ENCODE results near the gene CRYBA2. TPM values are rescaled to one million over a fixed set of nuclear protein-coding genes. Genes with fewer than 3 reads are reported as not detected.

The CRYBA2 gene
- total RNA-seq, 1 donor from 2014 or later: not detected

DNA sequence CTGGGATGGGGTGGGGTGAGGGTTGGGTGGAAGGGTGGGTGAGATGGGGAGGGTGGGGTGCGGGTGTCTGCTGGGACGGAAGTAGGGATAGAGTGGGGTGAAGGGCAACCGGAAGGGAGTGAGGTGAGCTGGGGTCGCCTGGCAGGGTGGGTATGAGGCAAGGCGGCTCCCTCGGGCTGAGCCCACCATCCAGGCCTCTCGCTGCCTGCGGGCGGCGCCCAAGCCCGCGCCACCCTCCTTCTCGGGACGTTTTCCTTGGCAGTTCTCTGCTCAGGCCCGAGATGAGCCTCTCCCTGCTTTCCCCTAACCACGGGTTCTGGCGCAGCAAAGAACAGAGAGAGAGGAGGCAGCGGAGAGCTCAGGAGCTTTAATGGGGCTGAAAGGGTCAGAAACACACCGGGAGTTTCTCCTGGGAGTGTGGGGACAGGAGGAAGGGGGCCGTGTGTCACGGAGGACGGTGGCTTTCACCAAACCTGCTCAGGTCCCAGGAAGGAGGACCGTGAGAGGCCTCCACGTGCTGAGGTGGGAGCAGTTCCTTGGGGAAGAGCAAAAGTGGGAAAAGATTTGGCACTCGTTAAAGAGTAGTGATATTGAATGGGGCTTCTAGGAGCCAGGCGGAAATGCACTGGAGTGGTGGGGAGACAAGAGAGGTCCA, 12.4 kb downstream of the CRYBA2 start:
- Histone ChIP-seq H3K4me3 (peak overlapping the region; percentile 56), H3K27me3 (ENCODE audit: low read depth) (peaks cover 100% of the 10 kb centered on the region), H3K4me1 (peaks cover 58% of the 10 kb centered on the region), H3K36me3 (no peaks in the 10 kb centered on the region), H3K9me3 (replicated peaks) (no peaks in the 10 kb centered on the region), H3K27ac (replicated peaks) (no peak overlapping the region)
- intact Hi-C loops (cut with micrococcal nuclease): no loop called here
- TF ChIP-seq, protein P1, sequence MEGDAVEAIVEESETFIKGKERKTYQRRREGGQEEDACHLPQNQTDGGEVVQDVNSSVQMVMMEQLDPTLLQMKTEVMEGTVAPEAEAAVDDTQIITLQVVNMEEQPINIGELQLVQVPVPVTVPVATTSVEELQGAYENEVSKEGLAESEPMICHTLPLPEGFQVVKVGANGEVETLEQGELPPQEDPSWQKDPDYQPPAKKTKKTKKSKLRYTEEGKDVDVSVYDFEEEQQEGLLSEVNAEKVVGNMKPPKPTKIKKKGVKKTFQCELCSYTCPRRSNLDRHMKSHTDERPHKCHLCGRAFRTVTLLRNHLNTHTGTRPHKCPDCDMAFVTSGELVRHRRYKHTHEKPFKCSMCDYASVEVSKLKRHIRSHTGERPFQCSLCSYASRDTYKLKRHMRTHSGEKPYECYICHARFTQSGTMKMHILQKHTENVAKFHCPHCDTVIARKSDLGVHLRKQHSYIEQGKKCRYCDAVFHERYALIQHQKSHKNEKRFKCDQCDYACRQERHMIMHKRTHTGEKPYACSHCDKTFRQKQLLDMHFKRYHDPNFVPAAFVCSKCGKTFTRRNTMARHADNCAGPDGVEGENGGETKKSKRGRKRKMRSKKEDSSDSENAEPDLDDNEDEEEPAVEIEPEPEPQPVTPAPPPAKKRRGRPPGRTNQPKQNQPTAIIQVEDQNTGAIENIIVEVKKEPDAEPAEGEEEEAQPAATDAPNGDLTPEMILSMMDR (IDR thresholded peaks at IDR 0.05; ENCODE audit: borderline replicate concordance): no peak
- no peak for DNase-seq

DNA sequence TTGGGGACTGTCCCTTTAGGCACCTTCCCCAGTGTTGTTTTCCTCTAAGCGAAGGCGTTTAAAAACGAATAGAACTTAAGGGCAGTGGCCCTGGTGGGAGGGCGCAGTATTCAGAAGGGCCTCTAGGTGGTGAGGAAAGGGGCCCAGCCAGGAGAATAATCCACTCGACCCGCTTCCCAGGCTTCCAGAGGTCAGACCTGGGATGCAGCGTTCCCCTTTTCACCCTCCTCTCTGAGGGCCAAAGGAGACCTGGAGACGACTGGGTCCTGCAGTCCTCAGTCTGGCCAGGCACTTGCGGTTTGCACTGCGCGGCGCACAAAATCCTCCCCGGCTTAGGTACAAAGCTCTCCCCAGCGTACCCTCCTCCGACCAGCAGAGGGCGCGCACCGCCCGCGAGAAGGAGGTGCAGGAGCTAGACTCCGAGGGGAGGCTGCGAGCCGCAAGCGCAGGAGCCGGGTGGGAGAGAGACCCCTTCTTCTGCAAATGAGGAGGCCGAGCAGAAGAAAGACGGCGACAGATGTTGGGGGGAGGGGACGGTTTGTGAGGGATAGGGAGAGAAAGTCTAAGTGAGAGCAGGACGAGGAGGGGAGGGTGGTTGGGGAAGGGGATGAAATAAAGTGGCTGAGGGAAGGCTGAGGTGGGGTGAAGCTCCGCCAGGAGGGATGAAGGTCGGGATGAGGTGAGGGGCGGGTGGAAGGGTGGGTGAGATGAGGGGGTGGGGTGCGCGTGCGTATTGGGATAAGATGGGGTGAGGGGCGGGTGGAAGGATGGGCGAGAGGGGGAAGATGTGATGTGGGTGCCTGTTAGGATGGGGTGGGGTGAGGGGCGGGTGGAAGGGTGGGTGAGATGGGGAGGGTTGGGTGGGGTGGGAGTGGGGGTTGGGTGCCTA, 13.1 kb downstream of the CRYBA2 start:
- Histone ChIP-seq H3K9me3 (replicated peaks) (no peaks in the 10 kb centered on the region), H3K4me3 (peak overlapping the region; percentile 17), H3K27me3 (ENCODE audit: low read depth) (peaks cover 100% of the 10 kb centered on the region), H3K36me3 (no peaks in the 10 kb centered on the region), H3K4me1 (peaks cover 51% of the 10 kb centered on the region), H3K27ac (replicated peaks) (no peak overlapping the region)
- TF ChIP-seq, protein P1 (IDR thresholded peaks at IDR 0.05; ENCODE audit: borderline replicate concordance): peak; percentile 90
- peak; percentile 81 for DNase-seq
- intact Hi-C loops (cut with micrococcal nuclease): no loop called here

- Histone ChIP-seq H3K9me3 (replicated peaks) (peaks cover 2% of the 10 kb centered on the region), H3K27me3 (ENCODE audit: low read depth) (peaks cover 87% of the 10 kb centered on the region), H3K27ac (replicated peaks) (no peak overlapping the region), H3K4me1 (peaks cover 13% of the 10 kb centered on the region), H3K4me3 (no peak overlapping the region), H3K36me3 (no peaks in the 10 kb centered on the region)
- DNase-seq: no peak
- intact Hi-C loops (cut with micrococcal nuclease): no loop called here
- TF ChIP-seq, protein P1 (IDR thresholded peaks at IDR 0.05; ENCODE audit: borderline replicate concordance): no peak
Measured at GRCh38 chr2:218975060-218975777, 18.0 kb downstream of the CRYBA2 start.

DNA sequence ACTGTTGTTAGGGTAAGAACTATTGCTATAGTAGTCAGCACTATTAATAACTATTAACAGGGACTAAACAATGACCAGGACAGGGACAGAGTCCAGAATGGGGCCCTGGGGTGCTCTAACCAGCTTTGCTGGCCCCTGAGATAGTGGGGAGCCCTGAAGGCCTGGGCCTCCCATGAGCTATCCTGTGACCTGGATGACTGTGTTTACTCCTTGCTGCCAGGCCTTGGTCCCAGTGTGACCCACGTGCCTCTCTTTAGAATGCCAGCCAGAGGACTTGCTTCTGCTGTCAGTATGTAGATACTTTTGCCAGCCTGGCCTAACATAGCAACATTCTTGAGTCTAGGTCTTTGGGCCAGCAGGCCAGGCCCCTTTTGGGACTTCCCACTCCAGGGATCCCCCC, 22.3 kb downstream of the CRYBA2 start:
- no peak overlapping the region for H3K4me3 ChIP-seq
- intact Hi-C loops (cut with micrococcal nuclease): no loop called here
- H3K27me3 ChIP-seq (ENCODE audit: low read depth): peaks cover 85% of the 10 kb centered on the region
- DNase-seq: no peak
- no peak overlapping the region for H3K27ac ChIP-seq (replicated peaks)
- peaks cover 6% of the 10 kb centered on the region for H3K9me3 ChIP-seq (replicated peaks)
- no peaks in the 10 kb centered on the region for H3K36me3 ChIP-seq
- TF ChIP-seq, protein P1 (IDR thresholded peaks at IDR 0.05; ENCODE audit: borderline replicate concordance): no peak
- peaks cover 8% of the 10 kb centered on the region for H3K4me1 ChIP-seq

- intact Hi-C loops (cut with micrococcal nuclease): no loop called here
- Histone ChIP-seq H3K4me1 (peaks cover 22% of the 10 kb centered on the region), H3K36me3 (no peaks in the 10 kb centered on the region), H3K4me3 (no peak overlapping the region), H3K27ac (replicated peaks) (no peak overlapping the region), H3K27me3 (ENCODE audit: low read depth) (peaks cover 99% of the 10 kb centered on the region), H3K9me3 (replicated peaks) (no peaks in the 10 kb centered on the region)
- no peak for DNase-seq
- TF ChIP-seq, protein P1 (IDR thresholded peaks at IDR 0.05; ENCODE audit: borderline replicate concordance): no peak
Measured at GRCh38 chr2:218964041-218964771, 29.0 kb downstream of the CRYBA2 start.

All from left ventricle myocardium inferior (tissue), 1 donor.